Measurements from ENCODE around the gene PBRM1.

GRCh38 chr3:52697632-52697965, 11.9 kb upstream of the PBRM1 start:
- TF ChIP-seq, protein P1, sequence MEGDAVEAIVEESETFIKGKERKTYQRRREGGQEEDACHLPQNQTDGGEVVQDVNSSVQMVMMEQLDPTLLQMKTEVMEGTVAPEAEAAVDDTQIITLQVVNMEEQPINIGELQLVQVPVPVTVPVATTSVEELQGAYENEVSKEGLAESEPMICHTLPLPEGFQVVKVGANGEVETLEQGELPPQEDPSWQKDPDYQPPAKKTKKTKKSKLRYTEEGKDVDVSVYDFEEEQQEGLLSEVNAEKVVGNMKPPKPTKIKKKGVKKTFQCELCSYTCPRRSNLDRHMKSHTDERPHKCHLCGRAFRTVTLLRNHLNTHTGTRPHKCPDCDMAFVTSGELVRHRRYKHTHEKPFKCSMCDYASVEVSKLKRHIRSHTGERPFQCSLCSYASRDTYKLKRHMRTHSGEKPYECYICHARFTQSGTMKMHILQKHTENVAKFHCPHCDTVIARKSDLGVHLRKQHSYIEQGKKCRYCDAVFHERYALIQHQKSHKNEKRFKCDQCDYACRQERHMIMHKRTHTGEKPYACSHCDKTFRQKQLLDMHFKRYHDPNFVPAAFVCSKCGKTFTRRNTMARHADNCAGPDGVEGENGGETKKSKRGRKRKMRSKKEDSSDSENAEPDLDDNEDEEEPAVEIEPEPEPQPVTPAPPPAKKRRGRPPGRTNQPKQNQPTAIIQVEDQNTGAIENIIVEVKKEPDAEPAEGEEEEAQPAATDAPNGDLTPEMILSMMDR (IDR thresholded peaks at IDR 0.05): no peak
- TF ChIP-seq POLR2A (IDR thresholded peaks at IDR 0.05): no peak
- no peak for TF ChIP-seq POLR2AphosphoS5 (IDR thresholded peaks at IDR 0.05)
- TF ChIP-seq EP300 (IDR thresholded peaks at IDR 0.05): no peak

Data from stomach (tissue), 4 donors.